Activated CD4-positive, CD25-positive, alpha-beta regulatory T cell treated with anti-CD3 and anti-CD28 coated beads, Interleukin-2, amount 50 U/mL, for 24 hours (primary cell): Measurements from ENCODE around the gene SUB1.
A peak's percentile ranks its signal among the peaks of the same experiment; 100 is the strongest.
"Not testable (repeated sequence)": the region's sequence is repeated elsewhere in the genome, so short reads cannot be mapped to it uniquely, and the experiment has no call there.

ENCODE experiments used
- ATAC-seq, 2 donors: fragments of 150-1000 bp; cut with Tn5 transposase; one replicate each; pipeline ENCODE4 v1.10.0; 2021; ENCODE audit warnings: mild to moderate bottlenecking in 1 of 2, moderate library complexity in 1 of 2

Gene SUB1

DNA sequence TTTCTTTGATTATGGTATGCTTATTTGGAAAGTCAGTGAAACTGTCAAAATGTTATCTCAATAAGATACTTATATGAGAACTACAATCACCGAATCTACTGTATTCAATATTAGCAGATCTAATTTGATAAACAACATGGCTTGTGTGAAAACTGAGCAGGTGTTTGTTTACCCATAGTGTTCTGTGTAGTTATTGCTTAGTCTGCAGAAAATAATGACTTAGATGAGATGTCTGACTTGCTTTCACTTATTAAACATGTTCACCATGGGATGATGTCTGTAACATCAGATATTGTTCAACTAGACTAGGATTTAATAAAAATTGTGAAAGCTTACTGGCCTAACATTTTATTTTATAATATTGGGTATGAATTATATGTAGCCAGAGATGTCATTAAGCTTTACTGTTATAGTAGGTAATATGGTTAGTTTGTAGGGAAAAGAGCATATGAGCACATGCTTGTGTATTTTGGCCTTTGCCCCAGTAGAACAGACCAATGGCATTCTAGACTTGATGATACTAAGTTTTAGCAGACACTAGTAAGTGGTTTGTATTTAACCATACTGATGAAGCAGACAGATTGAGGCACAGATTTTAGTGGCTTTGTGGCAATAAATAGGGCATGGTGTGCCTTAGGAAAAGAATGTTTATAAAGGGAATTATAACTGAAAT, 16.4 kb downstream of the SUB1 start:
- no peak for ATAC-seq

DNA sequence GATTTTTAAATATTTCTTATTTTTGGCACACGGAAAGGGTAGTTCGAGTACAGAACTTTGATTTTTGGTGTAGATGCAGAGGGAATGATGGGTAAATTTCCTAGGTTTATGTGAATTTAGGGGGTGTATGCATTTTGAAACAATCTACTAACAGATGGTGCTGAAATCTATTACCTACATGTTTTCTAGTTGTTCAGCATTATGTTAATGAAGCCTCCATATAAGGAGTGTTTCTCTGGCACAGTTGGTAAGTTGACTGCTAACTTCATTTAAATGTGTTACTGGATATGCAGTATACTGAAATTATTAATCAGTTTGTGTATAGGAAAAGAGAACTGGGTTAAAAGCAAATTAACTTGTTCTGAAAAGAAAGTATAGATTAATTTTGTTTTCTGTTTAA, 17.5 kb downstream of the SUB1 start:
- no peak for ATAC-seq

DNA sequence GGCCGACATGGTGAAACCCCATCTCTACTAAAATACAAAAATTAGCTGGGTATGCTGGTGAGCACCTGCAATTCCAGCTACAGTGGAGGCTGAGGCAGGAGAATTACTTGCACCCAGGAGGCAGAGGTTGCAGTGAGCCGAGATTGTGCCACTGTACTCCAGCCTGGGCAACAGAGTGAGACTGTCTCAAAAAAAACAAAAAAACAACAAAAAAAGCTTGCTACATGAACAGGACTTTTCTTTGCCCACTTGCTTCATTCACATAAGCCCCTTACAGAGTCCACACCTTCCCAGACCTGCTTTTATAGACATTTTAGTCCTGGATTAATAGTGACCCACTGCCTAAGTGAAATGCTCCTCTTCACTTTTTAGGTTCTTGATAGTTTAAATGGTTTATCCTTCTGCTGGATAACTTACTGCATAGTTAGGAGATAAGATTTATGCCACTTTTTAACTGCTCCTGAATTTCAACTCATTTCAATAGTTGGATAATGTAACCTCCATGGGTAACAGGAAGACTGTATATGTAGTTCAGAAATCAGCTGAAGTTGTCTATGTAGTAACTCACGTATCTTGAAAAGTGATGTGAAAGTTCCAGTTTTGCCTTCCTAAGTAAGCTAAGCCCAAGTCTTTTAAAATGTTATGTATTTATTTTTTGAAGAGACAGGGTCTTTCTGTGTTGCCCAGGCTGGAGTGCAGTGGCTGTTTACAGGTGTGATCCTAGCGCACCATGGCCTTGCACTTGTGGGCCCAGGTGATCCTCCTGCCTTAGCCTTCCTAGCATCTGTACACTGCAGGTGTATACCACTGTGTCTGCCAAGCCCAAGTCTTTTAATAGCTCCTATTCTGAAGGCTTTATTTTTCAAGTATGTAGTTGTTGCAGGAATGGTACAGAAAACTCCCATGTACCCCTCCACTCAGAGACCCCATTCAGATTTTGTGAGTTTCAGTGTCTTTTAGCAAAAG, 19.7 kb downstream of the SUB1 start:
- no peak for ATAC-seq

DNA sequence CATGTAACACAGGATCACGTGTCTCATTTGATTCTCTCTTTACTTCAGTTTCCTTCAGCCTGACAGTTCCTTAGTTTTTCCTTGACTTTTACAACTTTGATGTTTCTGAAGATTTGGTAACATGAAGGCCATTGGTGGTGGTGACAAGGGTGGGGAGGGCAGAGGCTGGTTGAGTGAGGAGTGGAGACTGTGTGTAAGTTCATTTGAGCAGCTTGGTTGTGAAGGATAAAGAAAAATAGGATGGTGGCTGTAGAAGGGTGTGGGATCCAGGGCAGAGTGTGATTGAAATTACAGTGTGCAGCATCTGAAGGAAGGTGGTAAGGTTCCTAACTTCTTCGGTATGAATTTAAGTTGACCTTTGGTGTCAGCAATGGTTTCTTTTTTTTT, 20.4 kb downstream of the SUB1 start:
- ATAC-seq: no peak

DNA sequence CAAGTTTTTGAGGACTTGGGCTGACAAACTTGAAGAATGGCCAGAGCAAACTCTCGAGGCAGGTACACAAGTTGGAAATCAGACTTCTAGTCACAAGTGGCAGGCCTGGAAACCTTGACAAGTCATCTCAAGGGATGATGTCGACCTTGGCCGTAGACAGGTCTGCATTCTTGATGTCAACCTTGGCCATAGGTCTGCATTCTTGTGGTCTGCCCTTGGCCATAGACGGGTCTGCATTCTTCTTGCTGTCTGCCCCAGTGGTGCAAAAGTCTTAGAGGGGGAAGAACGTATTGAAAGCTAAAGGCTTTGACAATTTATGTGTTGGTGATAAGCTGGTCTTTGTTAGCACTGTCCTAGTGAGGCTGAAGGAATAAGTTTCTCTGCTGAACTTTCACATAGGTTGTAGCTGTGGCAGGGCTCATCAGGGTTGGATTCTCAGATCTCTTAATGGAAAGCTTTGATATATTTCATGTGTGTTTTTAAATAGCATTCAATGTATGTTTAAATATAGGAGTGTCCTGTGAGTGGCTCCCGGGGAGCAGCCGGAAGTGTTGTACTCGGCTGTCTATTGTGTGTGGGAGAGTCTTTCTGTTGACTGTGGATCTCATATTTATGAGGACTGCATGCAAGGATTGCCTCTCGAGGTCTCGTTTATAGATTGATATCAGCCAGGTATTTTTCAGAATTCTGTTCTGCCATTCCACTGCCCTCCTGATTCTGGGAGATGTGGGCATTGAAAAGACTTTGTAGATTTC, 27.0 kb downstream of the SUB1 start:
- no peak for ATAC-seq

DNA sequence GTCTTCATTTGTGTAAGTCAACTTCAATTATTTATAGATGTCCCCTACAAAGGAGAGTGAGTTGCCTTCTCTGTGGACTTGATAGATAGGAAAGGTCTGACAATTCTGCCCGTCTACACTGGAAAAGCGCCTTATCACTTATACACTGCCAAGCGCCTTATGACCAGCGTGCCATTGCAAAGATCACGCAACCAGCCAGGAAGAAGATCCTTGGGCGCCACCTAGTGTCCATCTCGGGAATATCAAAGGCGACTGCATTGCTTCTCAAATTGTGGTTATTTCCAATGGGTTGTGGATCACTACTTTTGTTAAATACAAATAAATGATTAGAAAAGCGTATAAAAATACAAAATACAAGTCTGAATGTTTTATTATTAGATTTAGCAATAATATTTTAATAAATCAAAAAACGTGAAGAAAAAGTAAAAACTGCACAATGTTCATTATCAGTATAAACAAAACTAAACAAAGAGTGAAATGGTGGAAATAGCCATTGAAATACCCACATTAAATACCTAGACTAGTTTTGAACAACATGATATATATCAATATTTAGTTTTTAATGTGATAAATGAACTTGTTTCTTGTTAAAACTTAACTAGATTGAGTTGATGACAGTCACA, 27.8 kb downstream of the SUB1 start:
- peak; percentile 58 to 64 for ATAC-seq

DNA sequence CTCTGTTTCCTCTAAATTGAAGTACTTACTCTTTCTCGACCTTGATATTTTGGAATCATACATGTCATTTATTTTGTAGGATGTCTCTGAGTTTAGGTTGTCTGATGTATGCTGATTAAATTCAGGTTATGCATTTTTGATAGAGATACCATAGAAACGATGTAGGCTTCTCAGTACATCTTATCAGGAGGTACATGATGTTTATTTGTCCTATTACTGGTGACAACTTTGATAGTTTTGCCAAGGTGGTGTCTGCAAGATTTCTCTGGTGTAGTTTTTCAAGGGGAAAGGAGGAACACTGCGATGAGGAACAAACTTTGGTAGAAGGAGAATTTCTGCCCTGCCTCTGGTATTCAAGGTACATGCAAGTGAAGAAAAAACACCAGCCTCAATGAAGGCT, 29.9 kb downstream of the SUB1 start:
- no peak for ATAC-seq

DNA sequence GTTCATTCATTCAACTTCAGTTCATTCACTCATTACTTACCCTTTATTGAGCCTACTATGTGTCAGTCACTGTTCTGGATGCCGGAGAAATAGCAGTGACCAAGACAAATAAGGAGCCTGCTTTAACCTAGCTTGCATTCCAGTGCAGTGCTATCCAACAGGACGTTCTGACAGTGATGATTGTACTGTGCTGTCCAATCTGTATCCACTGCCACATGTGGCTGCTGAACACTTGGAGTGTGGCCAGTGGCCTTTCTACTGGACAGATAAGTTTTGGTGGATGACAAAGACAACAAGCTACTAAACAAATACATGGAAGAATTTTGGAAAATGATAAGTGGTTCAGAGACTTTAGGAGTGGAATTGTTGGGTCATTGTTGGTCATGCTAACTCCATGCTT, 33.6 kb downstream of the SUB1 start:
- ATAC-seq: no peak

DNA sequence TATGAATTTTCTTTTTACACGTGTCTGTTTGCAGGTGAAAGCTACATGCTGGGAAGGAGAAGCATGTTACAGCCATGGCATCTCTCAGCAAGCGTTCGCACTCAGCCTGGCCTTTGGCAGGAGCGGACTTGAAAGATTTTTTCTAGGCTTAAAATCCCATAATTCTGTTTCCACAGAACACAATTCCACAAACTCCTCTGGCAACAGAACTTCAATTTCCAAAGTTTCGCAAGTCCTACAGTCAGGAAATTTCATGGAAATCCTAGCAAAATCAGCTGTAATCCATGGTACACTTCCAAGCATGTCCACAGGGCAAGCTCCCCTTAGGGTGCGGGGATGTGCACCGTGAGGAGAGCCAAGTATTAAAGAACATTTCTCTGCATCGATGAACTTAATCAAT, 35.9 kb downstream of the SUB1 start:
- no peak for ATAC-seq

DNA sequence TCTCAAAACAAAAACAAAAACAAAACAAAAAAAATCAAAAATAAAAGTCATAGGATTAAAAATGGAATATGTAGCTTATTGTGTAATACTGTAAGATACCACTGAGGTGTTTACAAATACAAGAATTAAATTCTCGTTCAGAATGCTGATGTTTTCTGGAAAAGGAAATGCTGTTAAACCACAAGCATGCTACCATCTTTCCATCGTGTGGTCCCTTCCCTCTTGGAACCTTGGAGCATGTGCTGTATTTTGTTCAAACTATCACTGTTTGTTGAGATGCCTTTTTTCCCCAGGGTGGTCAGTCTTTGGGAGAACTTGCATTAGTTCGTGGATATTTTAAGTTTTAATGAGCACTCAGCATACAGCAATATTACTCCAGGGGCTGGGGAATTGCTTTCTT, 39.7 kb downstream of the SUB1 start:
- no peak for ATAC-seq

DNA sequence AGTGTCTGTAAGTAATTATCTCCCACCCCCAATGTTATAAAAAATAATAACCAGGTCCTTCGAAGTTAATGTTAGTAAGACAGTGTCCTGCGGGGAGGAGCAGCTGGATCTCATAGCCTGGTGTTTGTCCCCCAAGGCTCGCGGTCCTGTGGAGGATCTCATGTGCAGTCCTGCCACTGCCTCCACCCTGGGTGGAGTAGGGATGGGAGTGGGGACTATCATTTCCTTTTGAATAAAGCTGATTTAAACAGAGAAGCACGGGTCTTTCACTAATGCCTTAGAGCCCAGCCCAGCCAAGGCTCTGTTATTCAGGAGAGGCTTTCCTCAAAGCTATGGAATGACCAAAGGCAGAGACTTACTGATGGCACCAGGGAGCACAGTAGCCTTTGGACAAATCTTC, 40.2 kb downstream of the SUB1 start:
- no peak for ATAC-seq

DNA sequence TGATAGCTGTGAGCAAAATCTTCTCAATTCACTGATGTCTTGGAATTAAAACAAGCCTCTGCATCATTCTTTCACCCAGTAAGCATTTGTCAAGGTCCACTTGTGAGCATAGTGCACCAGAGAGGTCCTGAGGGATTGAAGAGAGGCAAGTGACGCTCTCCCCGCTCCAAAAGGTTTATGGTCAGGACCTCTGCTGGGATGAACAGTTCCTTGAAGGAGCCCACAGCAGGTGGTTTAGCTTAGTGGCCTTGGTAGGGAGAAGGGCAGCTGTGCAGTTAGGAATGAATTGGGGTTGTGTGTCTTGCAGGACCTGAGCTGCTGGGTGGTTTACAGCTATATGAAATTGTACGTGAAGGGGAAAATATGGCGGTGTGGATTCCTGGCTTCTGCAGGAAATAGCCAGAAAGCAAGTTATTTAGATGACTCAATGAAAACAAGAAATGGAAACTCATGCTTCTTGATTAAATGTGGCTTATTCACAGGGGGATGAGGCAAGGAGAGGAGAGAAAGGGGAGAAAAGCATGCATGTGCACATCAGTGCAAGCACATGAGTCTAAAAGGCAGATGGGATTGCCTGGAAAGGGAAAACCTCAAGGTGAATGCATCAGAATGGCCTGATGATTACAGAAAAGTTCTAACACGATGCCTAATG, 42.0 kb downstream of the SUB1 start:
- ATAC-seq: no peak

DNA sequence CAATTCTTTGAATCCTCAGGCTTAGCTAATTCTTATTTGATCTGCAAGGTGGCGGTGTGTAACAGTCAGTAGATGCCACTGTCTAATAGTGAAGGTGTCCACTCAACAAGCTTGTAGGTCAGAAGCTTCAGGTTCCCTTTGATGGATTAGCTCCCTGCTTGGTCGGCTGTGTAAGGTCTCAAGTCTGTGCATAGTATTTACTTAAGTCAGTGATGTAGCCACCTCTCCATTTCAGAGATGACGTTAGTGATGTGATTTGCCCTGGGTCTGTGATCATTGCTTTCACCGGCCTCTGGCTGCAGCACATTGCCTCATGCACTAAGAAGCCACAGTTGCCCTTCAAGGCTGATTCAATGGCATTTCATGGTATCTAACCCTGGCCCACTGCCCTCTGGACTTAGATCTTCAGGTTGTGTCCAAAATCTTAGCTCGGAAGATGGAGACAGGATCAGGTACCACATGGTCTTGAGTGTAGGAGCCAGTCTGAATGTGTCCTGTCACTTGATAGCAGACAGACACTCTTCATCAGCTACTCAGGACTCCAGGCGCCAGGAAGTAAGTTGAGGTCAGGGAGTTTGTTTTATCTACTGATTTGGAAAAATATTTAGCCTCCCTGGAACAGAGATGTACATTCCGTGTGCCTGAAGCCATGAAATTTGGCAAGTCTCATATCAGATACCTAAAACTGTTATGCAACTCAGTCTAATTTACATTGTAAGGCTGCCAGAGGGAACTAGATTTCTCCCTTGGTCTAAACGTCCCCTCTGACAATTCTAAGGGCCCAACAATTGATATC, 42.9 kb downstream of the SUB1 start:
- no peak for ATAC-seq

DNA sequence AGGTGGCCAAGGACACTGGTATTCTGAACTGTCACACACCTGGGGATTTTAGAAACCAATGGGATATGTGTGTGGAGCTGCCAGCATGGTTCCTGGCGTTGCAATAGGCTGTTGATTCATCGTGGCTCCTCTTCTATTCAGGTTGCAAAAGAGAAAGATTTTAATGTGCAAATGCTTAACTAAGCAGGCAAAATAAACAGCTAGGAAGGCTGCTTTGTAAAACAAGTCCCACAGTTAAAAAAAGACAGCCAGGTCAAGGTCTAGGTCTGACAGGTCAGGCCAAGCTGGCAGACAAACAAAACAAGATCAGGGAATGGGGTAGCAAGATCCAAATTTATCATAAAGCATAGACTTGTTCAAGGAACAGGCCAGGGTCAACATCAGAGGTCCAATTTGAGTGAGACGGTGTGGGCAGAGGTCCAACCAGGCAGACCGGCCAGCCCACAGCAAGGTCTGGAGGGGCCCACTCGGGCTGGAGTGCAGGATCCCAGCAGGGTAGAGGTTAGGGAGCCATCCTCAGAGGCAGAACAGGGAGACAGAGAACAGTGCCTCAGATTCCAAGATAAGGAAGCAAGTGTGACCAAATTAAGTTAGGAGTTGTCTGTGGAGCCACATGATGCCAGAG, 45.6 kb downstream of the SUB1 start:
- ATAC-seq: no peak

DNA sequence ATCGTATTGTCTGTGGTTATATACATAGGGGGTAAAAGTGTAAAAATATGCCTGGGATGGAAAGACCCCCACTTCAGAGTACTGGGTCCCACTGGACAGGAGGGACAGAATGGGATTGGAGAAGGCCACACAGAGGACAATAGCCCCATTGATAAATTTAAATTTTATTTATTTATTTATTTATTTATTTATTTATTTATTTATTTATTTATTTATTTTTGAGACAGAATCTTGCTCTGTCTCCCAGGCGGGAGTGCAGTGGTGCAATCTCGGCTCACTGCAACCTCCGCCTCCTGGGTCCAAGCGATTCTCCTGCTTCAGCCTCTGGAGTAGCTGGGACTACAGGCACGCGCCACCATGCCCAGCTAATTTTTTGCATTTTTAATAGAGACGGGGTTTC, 47.7 kb downstream of the SUB1 start:
- ATAC-seq: not testable (repeated sequence)

DNA sequence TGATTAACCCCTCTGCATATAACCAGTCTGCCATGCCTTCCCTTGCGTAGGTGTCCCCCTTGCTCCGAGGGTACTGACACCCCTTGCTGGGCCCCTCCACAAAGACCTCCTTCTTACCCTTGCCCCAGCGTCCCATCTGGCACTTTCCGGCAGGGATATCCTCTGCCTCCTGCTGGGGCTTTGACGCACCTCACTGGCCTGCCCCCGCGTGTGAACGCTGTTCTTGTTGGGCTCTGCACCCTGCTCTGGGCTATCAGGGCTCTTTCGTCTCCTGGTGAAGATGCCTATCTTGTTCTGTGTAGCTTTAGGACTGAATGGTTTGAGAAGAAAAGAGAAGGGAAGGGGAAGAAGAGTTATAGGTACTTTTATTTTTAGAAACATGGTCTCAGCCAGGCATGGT, 53.0 kb downstream of the SUB1 start:
- ATAC-seq: no peak

DNA sequence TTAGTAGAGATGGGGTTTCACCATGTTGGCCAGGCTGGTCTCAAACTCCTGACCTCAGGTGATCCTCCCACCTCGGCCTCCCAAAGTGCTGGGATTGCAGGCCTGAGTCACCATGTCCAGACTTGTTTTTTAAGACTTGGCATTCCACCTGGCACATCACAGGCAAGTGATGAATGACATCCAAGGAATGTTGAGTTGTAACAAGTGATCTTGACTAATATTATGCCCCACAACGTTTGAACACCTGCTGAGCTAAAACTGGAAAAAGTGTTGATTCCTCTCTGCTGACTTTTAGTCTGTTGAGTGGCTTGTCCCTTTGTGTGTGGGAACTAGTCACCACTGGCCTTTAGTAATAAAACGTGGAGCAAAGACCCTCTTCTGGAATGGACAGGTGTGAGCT, 54.6 kb downstream of the SUB1 start:
- ATAC-seq: no peak

DNA sequence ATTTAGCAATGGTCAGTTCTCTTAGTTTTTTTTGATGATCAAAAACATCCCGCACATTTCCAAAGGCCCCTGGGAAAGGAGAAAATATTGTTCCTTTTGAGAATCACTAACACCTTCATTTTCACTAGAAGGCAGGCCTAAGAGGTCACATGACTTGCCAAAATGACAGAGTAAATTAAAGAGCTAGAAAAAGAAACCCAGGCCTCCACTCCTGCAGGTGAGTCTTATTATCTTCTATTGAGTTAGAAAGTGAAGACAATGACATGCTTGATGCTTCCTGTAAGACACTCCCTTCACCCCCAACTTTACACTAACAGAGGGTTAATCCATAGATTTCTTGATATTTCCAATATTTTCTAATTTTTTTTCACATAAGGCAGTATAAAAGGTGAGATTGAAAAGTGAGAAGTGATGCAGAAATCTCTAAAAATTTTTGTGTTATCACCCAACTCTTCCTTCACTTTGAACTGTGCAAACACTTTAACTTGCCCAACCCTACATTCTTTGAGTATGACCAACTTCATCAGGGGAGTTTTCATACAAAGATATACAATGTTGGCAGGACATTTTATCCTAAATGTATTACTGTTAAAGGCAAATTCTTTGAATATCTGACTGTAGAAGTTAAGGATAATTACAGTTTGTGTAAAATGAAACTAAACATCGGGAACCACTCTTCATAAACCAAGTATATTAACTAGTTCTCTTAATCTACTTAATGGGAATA, 57.1 kb downstream of the SUB1 start:
- ATAC-seq: no peak

DNA sequence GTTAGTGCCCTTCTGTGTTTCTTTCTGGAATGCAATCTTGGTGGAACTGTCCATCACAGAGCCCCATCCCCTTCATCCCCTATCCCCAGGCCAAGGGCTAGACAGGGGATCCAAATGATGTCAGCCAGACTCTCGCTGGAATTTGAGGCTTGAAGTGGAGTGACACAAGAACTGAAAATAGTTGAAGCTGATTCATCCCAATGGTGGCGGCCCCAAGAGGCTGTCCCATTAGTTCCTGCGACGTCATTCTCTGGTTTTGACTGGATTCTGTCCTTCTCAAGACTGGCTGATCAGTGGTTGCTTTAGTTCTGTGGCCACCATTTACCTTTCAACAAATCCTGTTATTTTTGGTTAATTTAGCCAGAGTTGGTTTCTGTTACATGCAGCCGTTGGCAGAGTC, 59.9 kb downstream of the SUB1 start:
- ATAC-seq: no peak
